HEK293 (cell line): ENCODE measurements around the gene LYZL4.

ENCODE experiments used
- CTCF ChIA-PET: fragments of 350-600 bp; formaldehyde crosslinking; extraction: SDS; loops from one replicate; lab custom pipeline; 2021; ENCODE audit warnings: antibody characterized with exemption; lab: Yijun Ruan, JAX
- POLR2A ChIA-PET: fragments of 300-600 bp; formaldehyde crosslinking; extraction: SDS; loops from one replicate; lab custom pipeline; 2020; ENCODE audit warnings: antibody characterized with exemption, inconsistent platforms; lab: Yijun Ruan, JAX
- H3K27ac ChIP-seq: fragments of 200-500 bp; sonication (Bioruptor generic); 2 replicates; pipeline ENCODE4 v1.5.1; 2014; ENCODE audit warnings: low read depth, low read length, control low read depth, inconsistent platforms; ENCODE audit errors: extremely low read depth
- H3K36me3 ChIP-seq, 2 experiments: fragments of 200-500 bp in 1 of 2; sonication (Bioruptor generic) in 1 of 2; 1 replicate in 1 of 2; 2 replicates in 1 of 2; pipeline ENCODE4 v1.5.1; 2014 to 2017; ENCODE audit warnings: inconsistent platforms in 2 of 2, low read length in 2 of 2; ENCODE audit not compliant: control insufficient read depth in 2 of 2, insufficient read depth in 1 of 2
- H3K4me1 ChIP-seq: fragments of 200-500 bp; sonication (Bioruptor generic); 2 replicates; pipeline ENCODE4 v1.5.1; 2014; ENCODE audit warnings: mild to moderate bottlenecking, low read length, inconsistent platforms; ENCODE audit not compliant: control insufficient read depth, insufficient read depth
- H3K4me3 ChIP-seq: 2 replicates; pipeline ENCODE4 v1.5.1; 2011; ENCODE audit warnings: low read depth, mild to moderate bottlenecking, control low read depth, low read length, moderate library complexity
- H3K9me3 ChIP-seq: fragments of 200-500 bp; sonication (Bioruptor generic); 2 replicates; pipeline ENCODE4 v1.5.1; 2014; ENCODE audit warnings: low read depth, low read length, inconsistent platforms; ENCODE audit not compliant: control insufficient read depth, insufficient read depth
- GLI2 ChIP-seq: fragments of 450-650 bp; formaldehyde crosslinking; IDR thresholded peaks from 2 replicates; pipeline ENCODE4; 2017; ENCODE audit warnings: missing biosample characterization, missing genetic modification characterization, low read depth, borderline replicate concordance
- HOXA7 ChIP-seq: sonication (generic); formaldehyde crosslinking; IDR thresholded peaks from 2 replicates; pipeline ENCODE4 v1.8.1; 2022; ENCODE audit warnings: missing genetic modification reagents, borderline replicate concordance
- REST ChIP-seq: fragments of 450-650 bp; formaldehyde crosslinking; IDR thresholded peaks from 2 replicates; pipeline ENCODE4 v1.5.1; 2016; ENCODE audit warnings: missing biosample characterization, missing genetic modification characterization
- SALL2 ChIP-seq: fragments of 450-650 bp; formaldehyde crosslinking; IDR thresholded peaks from 2 replicates; pipeline ENCODE4 v1.5.0; 2017; ENCODE audit warnings: missing biosample characterization, mild to moderate bottlenecking, missing genetic modification characterization, borderline replicate concordance
- TCF7L2 ChIP-seq: IDR thresholded peaks from 2 replicates; pipeline ENCODE4 v1.6.1; 2011; ENCODE audit warnings: low read depth, mild to moderate bottlenecking, inconsistent platforms, low read length, moderate library complexity, borderline replicate concordance
- ZBTB7A ChIP-seq: fragments of 450-650 bp; formaldehyde crosslinking; IDR thresholded peaks from 2 replicates; pipeline ENCODE4 v1.5.1; 2016; ENCODE audit warnings: low read depth, missing biosample characterization, missing genetic modification characterization
- ZNF121 ChIP-seq: fragments of 450-650 bp; formaldehyde crosslinking; IDR thresholded peaks from 2 replicates; pipeline ENCODE4 v1.5.1; 2016; ENCODE audit warnings: missing biosample characterization, missing genetic modification characterization
- ZNF18 ChIP-seq: fragments of 450-650 bp; formaldehyde crosslinking; IDR thresholded peaks from 2 replicates; pipeline ENCODE4 v1.5.1; 2016; ENCODE audit warnings: missing biosample characterization, missing genetic modification characterization
- ZNF423 ChIP-seq: fragments of 450-650 bp; formaldehyde crosslinking; IDR thresholded peaks from 2 replicates; pipeline ENCODE4 v1.5.1; 2016; ENCODE audit warnings: missing biosample characterization, missing genetic modification characterization
- ZNF48 ChIP-seq: fragments of 450-650 bp; formaldehyde crosslinking; IDR thresholded peaks from 2 replicates; pipeline ENCODE4 v1.5.1; 2016; ENCODE audit warnings: missing biosample characterization, missing genetic modification characterization
- ZNF501 ChIP-seq: fragments of 450-650 bp; formaldehyde crosslinking; IDR thresholded peaks from 2 replicates; pipeline ENCODE4 v1.5.1; 2016; ENCODE audit warnings: missing biosample characterization, missing genetic modification characterization
- ZNF560 ChIP-seq: fragments of 450-650 bp; formaldehyde crosslinking; IDR thresholded peaks from 2 replicates; pipeline ENCODE4 v1.5.1; 2017; ENCODE audit warnings: missing biosample characterization, missing genetic modification characterization, borderline replicate concordance
- ZNF596 ChIP-seq: fragments of 450-650 bp; IDR thresholded peaks from 2 replicates; pipeline ENCODE4 v1.5.0; 2018; ENCODE audit warnings: missing biosample characterization, mild to moderate bottlenecking, missing genetic modification characterization, moderate library complexity
- ZNF677 ChIP-seq: fragments of 450-650 bp; IDR thresholded peaks from 2 replicates; pipeline ENCODE4 v1.5.0; 2018; ENCODE audit warnings: missing biosample characterization, mild to moderate bottlenecking, missing genetic modification characterization, moderate library complexity
- ZNF785 ChIP-seq: fragments of 450-650 bp; formaldehyde crosslinking; IDR thresholded peaks from 2 replicates; pipeline ENCODE4 v1.5.1; 2016; ENCODE audit warnings: missing biosample characterization, missing genetic modification characterization
- ZNF837 ChIP-seq: fragments of 450-650 bp; formaldehyde crosslinking; IDR thresholded peaks from 2 replicates; pipeline ENCODE4 v1.5.1; 2016; ENCODE audit warnings: missing biosample characterization, missing genetic modification characterization
- ZNF843 ChIP-seq: fragments of 450-650 bp; formaldehyde crosslinking; IDR thresholded peaks from 2 replicates; pipeline ENCODE4 v1.5.1; 2016; ENCODE audit warnings: missing biosample characterization, missing genetic modification characterization
- TF ChIP-seq, protein P1 (sequence below): fragments of 450-650 bp; formaldehyde crosslinking; IDR thresholded peaks from 2 replicates; pipeline ENCODE4 v1.5.1; 2016; ENCODE audit warnings: missing biosample characterization, missing genetic modification characterization
- TF ChIP-seq, protein P2 (sequence below): fragments of 450-650 bp; IDR thresholded peaks from 2 replicates; pipeline ENCODE4 v1.5.1; 2018; ENCODE audit warnings: missing biosample characterization, missing genetic modification characterization

The LYZL4 gene

DNA sequence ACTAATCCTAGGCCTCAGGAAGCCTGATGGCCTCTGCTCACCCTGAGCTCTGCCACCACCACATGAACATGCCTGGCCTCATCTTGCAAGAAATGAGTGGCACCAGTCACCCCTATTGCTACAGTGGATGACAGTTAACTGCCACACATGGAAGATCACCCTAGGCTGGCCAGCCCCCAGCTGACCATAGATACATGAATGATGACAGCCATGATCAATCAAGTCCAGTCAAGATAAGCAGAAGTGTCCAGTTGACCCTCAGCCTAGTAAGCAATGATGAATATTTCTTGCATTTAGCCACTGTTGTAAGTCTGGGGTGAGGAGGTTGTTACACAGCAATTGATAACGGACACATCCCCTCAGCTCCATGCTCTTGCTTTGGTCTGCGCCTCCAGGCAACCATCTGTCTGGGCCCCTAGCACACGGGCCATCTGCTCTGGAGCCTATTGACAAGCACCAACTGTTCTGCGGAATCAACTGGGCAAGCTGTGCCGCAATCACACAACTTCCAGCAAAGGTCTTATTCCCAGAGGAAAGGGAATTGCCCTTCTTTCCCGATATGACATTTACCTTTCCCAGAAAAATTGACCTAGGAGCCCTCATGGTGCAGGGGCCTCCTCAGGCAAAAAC lies 2.2 kb upstream of the LYZL4 start:
- Histone ChIP-seq H3K36me3 (no peaks in the 10 kb centered on the region), H3K4me3 (no peak overlapping the region), H3K9me3 (no peaks in the 10 kb centered on the region), H3K27ac (no peak overlapping the region), H3K4me1 (no peaks in the 10 kb centered on the region)
- POLR2A ChIA-PET: no interaction called here
- no peak for TF ChIP-seq ZNF18 (tag by site-specific recombination)
- TF ChIP-seq, protein P1, sequence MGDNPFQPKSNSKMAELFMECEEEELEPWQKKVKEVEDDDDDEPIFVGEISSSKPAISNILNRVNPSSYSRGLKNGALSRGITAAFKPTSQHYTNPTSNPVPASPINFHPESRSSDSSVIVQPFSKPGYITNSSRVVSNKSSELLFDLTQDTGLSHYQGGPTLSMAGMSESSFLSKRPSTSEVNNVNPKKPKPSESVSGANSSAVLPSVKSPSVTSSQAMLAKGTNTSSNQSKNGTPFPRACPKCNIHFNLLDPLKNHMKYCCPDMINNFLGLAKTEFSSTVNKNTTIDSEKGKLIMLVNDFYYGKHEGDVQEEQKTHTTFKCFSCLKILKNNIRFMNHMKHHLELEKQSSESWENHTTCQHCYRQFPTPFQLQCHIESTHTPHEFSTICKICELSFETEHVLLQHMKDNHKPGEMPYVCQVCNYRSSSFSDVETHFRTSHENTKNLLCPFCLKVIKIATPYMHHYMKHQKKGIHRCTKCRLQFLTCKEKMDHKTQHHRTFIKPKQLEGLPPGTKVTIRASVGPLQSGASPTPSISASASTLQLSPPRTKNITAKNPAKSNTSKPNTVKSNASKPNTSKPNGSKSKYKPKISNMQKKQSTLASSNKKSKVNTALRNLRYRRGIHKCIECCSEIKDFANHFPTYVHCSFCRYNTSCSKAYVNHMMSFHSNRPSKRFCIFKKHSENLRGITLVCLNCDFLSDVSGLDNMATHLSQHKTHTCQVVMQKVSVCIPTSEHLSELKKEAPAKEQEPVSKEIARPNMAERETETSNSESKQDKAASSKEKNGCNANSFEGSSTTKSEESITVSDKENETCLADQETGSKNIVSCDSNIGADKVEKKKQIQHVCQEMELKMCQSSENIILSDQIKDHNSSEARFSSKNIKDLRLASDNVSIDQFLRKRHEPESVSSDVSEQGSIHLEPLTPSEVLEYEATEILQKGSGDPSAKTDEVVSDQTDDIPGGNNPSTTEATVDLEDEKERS (tag by site-specific recombination): no peak
- TF ChIP-seq HOXA7 (CRISPR knock-in tag): no peak
- TF ChIP-seq TCF7L2: no peak
- no peak for TF ChIP-seq ZNF423 (tag by site-specific recombination)
- TF ChIP-seq ZNF677 (tag by site-specific recombination): no peak
- no peak for TF ChIP-seq REST (tag by site-specific recombination)
- TF ChIP-seq, protein P2, sequence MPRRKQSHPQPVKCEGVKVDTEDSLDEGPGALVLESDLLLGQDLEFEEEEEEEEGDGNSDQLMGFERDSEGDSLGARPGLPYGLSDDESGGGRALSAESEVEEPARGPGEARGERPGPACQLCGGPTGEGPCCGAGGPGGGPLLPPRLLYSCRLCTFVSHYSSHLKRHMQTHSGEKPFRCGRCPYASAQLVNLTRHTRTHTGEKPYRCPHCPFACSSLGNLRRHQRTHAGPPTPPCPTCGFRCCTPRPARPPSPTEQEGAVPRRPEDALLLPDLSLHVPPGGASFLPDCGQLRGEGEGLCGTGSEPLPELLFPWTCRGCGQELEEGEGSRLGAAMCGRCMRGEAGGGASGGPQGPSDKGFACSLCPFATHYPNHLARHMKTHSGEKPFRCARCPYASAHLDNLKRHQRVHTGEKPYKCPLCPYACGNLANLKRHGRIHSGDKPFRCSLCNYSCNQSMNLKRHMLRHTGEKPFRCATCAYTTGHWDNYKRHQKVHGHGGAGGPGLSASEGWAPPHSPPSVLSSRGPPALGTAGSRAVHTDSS (tag by site-specific recombination): no peak
- TF ChIP-seq ZNF843: no peak
- TF ChIP-seq ZNF48 (tag by site-specific recombination): no peak
- TF ChIP-seq ZNF785 (tag by site-specific recombination): no peak
- TF ChIP-seq ZNF121 (tag by site-specific recombination): no peak
- no peak for TF ChIP-seq SALL2 (tag by site-specific recombination)
- TF ChIP-seq ZBTB7A: no peak
- no peak for TF ChIP-seq ZNF837 (tag by site-specific recombination)
- CTCF ChIA-PET: no interaction called here

- Histone ChIP-seq H3K4me3 (no peak overlapping the region), H3K27ac (no peak overlapping the region), H3K4me1 (no peaks in the 10 kb centered on the region), H3K36me3 (no peaks in the 10 kb centered on the region), H3K9me3 (no peaks in the 10 kb centered on the region)
- ChIA-PET CTCF (no interaction called here), POLR2A (no interaction called here)
- TF ChIP-seq GLI2 (no peak), ZNF501 (no peak), ZNF560 (no peak), ZNF596 (tag by site-specific recombination) (no peak)
Measured at GRCh38 chr3:42411429-42411828, 1.0 kb upstream of the LYZL4 start.
